ENCODE data around the gene MAN2A1.

DNA sequence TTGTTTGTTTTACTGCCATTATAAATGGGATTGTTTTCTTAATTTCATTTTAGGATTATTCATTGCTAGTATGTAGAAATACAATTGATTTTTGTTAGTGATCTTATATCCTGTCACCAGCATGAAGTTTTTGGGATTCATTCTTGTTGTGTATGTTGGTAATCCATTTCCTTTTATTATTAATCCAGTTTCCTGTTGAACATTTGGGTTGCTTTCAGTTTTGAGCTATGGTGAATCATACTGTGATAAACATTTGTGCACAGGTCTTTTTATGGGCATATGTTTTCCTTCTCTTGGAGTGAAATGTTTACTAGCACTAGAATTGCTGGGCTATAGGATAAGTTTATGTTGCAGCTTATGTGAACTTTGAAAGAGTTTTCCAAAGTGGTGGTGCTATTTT is 69.6 kb downstream of the MAN2A1 start:
- TF ChIP-seq, protein P1, sequence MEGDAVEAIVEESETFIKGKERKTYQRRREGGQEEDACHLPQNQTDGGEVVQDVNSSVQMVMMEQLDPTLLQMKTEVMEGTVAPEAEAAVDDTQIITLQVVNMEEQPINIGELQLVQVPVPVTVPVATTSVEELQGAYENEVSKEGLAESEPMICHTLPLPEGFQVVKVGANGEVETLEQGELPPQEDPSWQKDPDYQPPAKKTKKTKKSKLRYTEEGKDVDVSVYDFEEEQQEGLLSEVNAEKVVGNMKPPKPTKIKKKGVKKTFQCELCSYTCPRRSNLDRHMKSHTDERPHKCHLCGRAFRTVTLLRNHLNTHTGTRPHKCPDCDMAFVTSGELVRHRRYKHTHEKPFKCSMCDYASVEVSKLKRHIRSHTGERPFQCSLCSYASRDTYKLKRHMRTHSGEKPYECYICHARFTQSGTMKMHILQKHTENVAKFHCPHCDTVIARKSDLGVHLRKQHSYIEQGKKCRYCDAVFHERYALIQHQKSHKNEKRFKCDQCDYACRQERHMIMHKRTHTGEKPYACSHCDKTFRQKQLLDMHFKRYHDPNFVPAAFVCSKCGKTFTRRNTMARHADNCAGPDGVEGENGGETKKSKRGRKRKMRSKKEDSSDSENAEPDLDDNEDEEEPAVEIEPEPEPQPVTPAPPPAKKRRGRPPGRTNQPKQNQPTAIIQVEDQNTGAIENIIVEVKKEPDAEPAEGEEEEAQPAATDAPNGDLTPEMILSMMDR (IDR thresholded peaks at IDR 0.05) = no peak
- TF ChIP-seq POLR2A (IDR thresholded peaks at IDR 0.05) = no peak
